SW480 (cell line): Measurements from ENCODE around the gene AGFG2.

ENCODE experiments used
- DNase-seq: peaks from one replicate; pipeline ENCODE4 v3.0.0-alpha.2; 2016; ENCODE audit warnings: low spot score

Gene AGFG2

DNA sequence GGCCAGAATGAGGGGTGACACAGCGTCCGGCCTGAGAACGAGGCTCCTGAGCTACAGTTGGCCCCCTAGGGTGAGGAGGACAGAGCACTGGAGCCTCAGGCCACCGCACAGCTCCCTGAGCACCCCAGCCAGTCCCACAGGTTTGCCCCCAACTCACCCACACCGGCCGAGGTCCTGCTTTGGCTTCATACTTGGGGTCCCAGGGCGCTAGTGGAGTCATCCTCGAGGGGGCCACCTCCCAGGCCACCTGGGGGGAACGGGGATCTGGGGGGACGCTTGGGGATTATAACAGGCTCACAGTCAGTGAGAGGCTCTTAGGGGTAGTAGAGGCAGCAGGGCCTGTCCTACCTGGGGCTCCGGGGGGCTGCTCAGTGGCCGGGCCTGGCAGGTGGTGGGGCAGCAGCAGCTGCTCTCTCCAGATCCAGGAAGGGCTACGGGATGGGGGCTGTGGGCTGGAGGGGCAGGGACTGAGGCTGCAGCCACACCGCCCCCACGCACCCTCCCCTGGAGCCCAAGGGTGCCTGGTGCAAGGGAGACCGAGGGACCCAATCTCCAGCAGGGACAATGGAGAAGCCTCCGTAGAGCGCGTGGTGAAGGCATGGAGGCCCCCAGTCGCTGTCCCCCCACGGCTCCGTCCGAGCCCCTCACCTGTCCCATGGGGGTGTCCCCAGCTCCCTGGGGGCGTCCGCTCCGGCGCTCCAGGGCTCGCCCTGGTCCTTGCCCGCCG, 34.1 kb downstream of the AGFG2 start:
- DNase-seq = no peak

DNA sequence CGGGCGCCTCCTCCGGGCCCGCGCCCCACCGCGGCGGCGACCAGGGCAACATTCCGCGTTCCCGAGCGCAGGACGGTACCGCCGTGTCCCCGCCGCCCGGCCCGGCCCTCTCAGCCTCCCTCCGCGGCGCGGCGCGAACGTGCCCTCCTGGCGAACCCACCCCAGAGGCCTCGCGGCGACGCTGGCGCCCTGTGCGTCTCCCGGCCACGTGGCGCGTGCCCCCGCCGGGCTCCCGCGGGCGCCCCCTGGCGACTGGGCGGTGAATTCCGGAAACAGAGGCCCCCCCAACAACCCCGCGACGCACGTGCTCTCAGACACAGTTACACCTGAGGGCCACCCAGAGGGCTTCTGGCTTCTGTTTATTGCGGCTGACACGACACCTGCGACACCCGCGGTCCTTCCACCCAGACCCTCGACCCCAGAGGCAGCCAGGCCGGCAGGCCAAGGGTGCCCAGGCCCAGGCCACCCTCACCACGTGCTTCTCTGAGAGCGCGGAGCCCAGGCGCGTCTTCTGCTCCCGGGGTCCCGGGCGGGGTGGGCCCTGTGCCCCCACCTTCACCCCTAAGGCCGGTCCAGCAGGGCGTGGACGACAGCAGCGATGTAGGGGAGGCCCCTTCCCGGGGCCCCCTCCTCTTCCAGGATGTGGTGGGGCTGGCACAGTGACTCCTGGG, 34.8 kb downstream of the AGFG2 start, which contains the start of gene SAP25:
Gene SAP25 (minus strand): TSS at position 210 of the 671 bp plus-strand sequence. CDS start 158 bp downstream, at position 52.
- no peak for DNase-seq

DNA sequence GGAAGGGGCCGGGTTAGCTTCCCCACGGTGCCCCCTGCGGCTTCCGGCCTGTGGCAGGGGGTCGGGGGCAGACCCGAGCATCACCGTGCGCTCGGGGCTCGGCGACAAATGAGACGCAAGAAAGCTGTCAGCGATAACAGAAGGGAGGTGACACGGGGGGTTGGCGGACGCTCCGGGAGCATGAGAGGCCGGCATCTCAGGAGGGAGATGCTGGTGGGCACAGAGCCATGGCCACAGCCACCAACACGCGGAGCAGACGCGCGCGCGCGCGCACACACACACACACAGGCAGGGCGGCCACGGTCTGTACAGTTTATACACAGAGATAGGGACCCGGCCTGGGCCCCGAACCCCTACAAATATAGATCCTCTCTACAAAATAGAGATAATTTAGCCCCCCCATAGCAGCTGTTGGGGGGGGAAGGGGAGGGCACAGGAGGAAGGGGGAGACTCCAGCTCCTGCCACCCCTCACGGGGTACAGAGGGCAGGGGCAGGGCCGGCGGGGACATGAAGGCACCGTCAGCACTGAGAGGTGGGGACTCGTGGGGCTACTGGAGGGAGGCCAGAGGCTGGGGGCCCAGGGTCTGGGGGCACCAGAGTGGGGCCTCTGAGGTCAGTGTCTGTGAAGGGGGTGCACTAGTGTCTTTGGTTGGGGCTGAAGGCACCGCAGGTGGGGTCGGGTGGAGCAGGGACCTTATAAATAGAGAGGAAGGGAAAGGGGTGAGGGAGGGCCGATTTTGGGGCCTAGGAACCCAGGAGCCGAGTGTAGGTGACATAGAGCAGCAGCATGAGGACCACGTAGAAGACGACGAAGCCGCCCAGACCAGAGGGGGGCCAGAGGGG, 35.6 kb downstream of the AGFG2 start:
- no peak for DNase-seq

DNA sequence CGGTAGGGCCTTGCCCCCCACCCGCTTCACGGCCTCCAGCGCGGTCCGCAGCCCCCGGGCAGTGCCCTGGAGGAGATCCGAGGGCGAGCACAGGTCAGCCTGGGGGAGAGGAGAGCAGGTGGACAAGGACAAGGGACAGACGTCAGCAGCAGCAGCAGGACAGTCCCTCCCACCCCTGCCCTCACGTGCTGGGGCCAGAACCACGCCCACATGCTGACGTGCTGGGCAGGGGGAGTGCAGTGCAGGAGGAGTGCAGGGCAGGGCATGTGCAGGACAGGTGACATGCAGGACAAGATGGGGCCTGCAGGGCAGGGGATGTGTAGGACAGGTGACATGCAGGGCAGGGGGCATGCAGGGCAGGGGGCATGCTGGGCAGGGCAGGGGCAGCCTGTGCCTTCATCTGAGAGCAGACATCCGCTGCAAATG, 36.2 kb downstream of the AGFG2 start:
- DNase-seq = no peak

DNA sequence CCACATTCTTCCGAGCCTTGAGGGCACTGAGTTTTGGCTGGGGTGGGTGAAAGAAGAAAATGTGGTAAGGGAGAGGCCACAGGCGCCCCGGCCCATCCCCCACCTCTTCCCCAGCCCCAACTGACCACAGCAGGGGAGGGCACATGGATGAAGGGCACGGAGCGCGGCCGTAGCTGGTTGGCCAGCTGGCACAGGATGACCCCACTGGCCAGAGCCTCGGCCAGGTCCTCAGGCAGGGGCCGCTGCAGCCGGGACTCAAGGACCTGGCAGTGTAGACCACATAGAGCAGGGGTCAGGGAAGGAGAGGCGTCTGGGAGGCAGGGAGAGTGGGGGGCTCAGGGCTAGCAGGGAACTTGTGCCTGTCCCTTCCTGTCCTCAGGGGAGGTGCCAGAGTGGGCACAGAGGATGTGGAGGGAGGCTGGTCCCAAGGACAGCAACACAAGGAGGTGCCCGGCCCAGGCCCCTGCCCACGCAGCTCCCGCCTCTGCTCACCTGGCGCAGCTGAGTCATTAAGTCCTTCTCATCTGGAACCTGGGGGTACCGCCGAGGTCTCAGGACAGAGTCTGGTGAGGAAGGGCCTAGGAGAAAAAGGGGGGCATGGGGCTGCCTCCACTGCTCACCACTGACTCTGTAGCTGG, 36.9 kb downstream of the AGFG2 start:
- DNase-seq = no peak

DNA sequence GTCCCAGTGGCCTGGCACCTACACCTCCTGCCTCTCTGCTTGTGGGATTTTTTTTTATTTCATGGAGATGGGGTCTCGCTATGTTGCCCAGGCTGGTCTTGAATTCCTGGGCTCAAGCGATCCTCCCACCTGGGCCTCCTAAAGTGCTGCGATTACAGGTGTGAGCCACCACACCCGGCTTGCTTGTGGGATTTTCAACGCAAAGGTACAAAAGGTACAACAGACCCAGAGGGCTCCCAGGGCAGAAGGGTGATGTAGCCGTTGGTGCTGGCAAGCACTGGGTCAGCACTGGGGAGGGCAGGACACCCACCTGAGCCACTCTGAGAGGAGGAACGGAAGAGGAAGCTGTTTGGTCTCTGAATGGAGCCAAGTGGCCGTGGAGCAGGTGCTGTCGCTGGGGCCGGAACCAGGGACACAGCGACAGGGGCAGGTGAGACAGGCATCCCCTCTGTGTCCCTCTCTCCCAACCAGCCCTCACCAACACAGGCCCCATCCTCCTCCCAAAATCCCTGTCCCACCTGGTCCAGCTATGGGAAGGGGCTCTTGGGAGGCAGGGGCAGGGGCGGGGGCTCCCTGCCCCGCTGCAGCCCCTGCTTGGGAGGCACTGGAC, 37.5 kb downstream of the AGFG2 start:
- DNase-seq = no peak

- DNase-seq = no peak
Observed at GRCh38 chr7:100577103-100577502, 38.1 kb downstream of the AGFG2 start.

- DNase-seq = no peak
Observed at GRCh38 chr7:100577507-100577906, 38.5 kb downstream of the AGFG2 start.

- DNase-seq = no peak
Observed at GRCh38 chr7:100578246-100579183, 39.5 kb downstream of the AGFG2 start.

DNA sequence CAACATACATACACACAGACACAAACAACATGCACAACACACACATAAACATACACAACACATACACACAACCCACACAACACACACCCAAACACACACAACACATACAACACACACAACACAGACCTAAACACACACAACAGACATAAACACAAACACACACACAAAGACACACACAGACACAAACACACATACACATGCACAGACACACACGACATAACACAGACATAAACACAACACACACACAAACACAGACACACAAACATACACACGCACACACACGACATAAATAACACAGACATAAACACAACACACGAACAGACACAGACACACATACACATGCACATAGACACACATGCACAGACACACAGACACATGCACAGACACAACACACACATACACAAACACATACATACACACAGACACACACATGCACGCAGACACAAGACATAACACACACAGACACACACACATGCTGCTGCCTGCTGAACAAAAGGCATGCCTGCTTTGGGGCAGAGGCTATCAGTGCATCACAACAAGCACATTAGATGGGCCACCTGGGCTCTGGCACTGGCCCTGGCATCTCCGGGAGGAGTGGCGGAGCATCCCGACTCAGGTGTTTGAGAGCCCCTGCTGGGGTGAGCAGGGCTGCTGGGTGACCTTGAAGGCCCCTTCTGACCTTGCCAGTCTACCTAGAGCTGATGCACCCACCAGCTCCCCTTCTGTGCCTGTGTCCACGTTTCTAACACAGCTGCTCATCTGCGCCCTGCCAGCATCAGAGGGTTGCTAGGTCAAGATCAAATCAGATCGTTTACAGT, 41.7 kb downstream of the AGFG2 start:
- no peak for DNase-seq

DNA sequence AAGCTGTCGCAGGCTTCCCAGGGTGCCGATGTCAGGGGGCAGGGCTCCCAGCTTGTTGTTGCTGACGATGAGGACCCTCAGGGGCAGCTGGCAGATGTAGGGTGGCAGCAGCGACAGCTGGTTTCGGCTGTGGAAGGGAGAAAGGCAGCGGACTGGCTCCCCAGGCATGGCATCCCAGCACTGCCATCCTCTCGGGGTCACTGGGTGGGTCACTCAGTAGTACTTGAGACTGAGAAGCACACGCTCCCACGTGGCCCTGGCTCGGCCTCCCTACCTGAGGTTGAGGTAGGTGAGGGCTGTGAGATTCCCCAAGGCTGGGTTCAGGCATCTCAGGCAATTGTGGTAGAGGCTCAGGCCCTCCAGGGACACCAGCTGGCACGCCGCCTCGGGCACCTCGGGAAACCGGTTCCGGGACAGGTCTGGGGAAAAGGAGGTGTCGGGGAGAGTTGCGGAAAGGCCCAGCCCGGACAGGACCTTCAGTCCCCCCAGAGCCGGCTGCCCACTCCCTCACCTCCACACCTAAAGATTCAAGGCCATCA, 43.1 kb downstream of the AGFG2 start:
- DNase-seq = no peak

DNA sequence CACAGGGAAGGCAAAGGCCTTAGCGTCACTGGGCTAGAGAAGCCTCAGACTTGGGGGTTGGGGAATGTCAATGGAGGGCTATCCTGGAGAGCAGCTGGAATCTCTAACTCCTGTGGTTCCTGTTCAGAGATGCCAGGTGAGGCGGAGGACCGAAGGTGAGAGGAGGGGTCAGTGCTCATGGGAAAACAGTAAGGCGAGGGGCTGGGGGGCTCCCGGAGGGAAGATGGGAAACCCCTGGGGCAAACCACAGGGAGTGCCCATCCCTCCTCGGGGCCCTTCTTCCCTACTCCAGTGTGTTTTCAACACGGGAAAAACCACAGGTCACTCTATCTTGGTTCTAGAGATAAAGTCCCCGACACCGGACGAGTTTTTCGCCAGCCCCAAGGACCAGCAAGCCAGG, 43.6 kb downstream of the AGFG2 start:
- no peak for DNase-seq

- peak; percentile 79 for DNase-seq
Observed at GRCh38 chr7:100583132-100584053, 44.4 kb downstream of the AGFG2 start.

- no peak for DNase-seq
Observed at GRCh38 chr7:100584054-100584682, 45.2 kb downstream of the AGFG2 start.

GRCh38 chr7:100584683-100585510, 45.9 kb downstream of the AGFG2 start:
- DNase-seq = peak; percentile 83

- peak; percentile 78 for DNase-seq
Observed at GRCh38 chr7:100585511-100586265, 46.7 kb downstream of the AGFG2 start, which contains the start of gene LRCH4. Gene LRCH4 (minus strand): TSS chr7:100586129. CDS start chr7:100586100, 29 bp downstream.
